OCI-LY7 (cell line): ENCODE data around the gene TTI1. TPM values are rescaled to one million over a fixed set of nuclear protein-coding genes. Genes with fewer than 3 reads are reported as not detected.

Experiments used
- BruUV-seq: library from RNA; stranded (reverse); fragments of 400-500 nt; replicated peaks from 2 replicates; lab custom pipeline; 2021; lab: Mats Ljungman, UMichigan
- CTCF ChIA-PET: fragments of 300-600 bp; sonication (Branson Sonifier 250); formaldehyde crosslinking; loops from one replicate; lab custom pipeline; 2022; ENCODE audit warnings: antibody characterized with exemption; ENCODE audit not compliant: unreplicated experiment; lab: Charles Lee
- POLR2A ChIA-PET: fragments of 300-600 bp; sonication (Branson Sonifier 250); formaldehyde crosslinking; loops from one replicate; lab custom pipeline; 2022; ENCODE audit warnings: antibody characterized with exemption; lab: Charles Lee
- DNase-seq: peaks from one replicate; pipeline ENCODE4 v3.0.0-alpha.2; 2015; ENCODE audit warnings: low spot score
- H2AFZ ChIP-seq: fragments of 200-600 bp; sonication (generic), shearing (Covaris generic); 2 replicates; pipeline ENCODE4 v1.6.1; 2014; ENCODE audit warnings: mild to moderate bottlenecking, antibody characterized with exemption, low read length, moderate library complexity
- H3K27ac ChIP-seq: fragments of 200-600 bp; sonication (generic); 2 replicates; pipeline ENCODE4 v1.5.1; 2014; ENCODE audit warnings: mixed run types, low read depth, mild to moderate bottlenecking, moderate library complexity, low read length, inconsistent platforms; ENCODE audit not compliant: poor library complexity, severe bottlenecking
- H3K36me3 ChIP-seq: fragments of 200-600 bp; sonication (generic); 2 replicates; pipeline ENCODE4 v1.6.1; 2014; ENCODE audit warnings: mild to moderate bottlenecking, antibody characterized with exemption, low read length, moderate library complexity, mixed read lengths; ENCODE audit not compliant: insufficient read depth
- H3K4me1 ChIP-seq: fragments of 200-600 bp; sonication (generic); 2 replicates; pipeline ENCODE4 v1.5.1; 2014; ENCODE audit warnings: mild to moderate bottlenecking, low read length; ENCODE audit not compliant: insufficient read depth, poor library complexity, severe bottlenecking
- H3K4me2 ChIP-seq: fragments of 200-600 bp; sonication (generic); 2 replicates; pipeline ENCODE4 v1.6.1; 2014; ENCODE audit warnings: mild to moderate bottlenecking, low read length
- H3K4me3 ChIP-seq: fragments of 200-600 bp; sonication (generic); 2 replicates; pipeline ENCODE4 v1.5.1; 2014; ENCODE audit warnings: mild to moderate bottlenecking, low read depth, low read length; ENCODE audit not compliant: poor library complexity, severe bottlenecking
- H3K79me2 ChIP-seq: fragments of 200-600 bp; sonication (generic); 2 replicates; pipeline ENCODE4 v1.6.1; 2016; ENCODE audit warnings: low read depth, mild to moderate bottlenecking, low read length, moderate library complexity, mixed read lengths; ENCODE audit not compliant: insufficient read depth
- H3K9me2 ChIP-seq: fragments of 200-600 bp; sonication (generic); 2 replicates; pipeline ENCODE4 v1.6.1; 2016; ENCODE audit warnings: mild to moderate bottlenecking, low read length, mixed read lengths; ENCODE audit not compliant: insufficient read depth
- H3K9me3 ChIP-seq: fragments of 200-600 bp; sonication (generic); 2 replicates; pipeline ENCODE4 v1.6.1; 2014; ENCODE audit warnings: mild to moderate bottlenecking, mixed run types, low read length, mixed read lengths
- H4K20me1 ChIP-seq: fragments of 200-600 bp; sonication (generic); 2 replicates; pipeline ENCODE4 v1.6.1; 2014; ENCODE audit warnings: mild to moderate bottlenecking, antibody characterized with exemption, low read length, moderate library complexity, mixed read lengths; ENCODE audit not compliant: insufficient read depth
- EZH2phosphoT487 ChIP-seq: fragments of 200-600 bp; sonication (generic); IDR thresholded peaks from 2 replicates; pipeline ENCODE4 v1.6.1; 2018; ENCODE audit warnings: low read depth, borderline replicate concordance, mild to moderate bottlenecking, mixed run types, antibody characterized with exemption, low read length, moderate library complexity, mixed read lengths
- intact Hi-C: fragments of 100-400 bp; cut with micrococcal nuclease; formaldehyde crosslinking; loops from one replicate; pipeline ENCODE4 v1.10.0; 2022; ENCODE audit not compliant: unreplicated experiment
- total RNA-seq, 2 experiments: library from RNA; depleted of rRNA in 1 of 2; stranded (reverse); fragments of >200 nt in 1 of 2; shearing (Covaris generic) in 1 of 2; gene quantifications; 2 replicates each; pipeline ENCODE4 v1.2.3, GENCODE V29; 2014 to 2022
- TF ChIP-seq, protein P1 (sequence below): fragments of 200-600 bp; sonication (generic); conservative IDR thresholded peaks from 2 replicates; pipeline ENCODE4 v1.5.1; 2014; ENCODE audit warnings: mild to moderate bottlenecking, antibody characterized with exemption, low read length, moderate library complexity, mixed read lengths

Gene TTI1
- total RNA-seq, 2 experiments from 2014 or later = 22.4 to 28.7 TPM

DNA sequence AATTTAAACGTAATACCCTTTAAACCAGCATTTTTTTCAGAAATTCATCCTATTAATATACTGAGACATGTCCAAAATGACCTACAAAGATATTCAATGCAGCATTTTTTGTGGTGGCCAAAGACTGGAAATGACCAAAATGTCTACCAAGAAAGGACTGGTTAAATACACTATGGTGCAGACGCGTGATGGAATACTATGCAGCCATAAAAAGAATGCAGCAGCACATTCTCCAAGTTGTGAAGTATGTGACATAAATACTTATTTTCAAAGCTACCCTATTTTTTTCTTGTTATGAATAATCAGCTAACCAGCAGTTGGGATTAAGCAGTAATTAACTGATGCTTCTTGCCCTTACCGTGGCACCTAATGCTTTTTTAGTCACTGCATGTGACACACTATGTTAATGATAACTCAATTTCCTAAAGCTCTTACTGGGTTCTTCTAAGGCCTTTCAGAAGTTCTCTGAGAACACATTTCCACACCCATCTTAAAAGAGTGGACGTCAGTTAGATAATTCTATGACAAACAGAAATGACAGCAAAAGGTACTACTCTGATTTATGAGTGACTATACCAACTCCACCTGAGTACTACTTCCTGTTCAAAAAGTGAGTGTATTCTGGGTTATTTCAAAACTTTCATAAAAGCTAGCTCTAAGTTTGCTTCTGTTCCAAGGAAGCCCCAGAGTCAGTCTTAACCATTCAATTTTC is 24.9 kb downstream of the TTI1 start:
- Histone ChIP-seq H4K20me1 (0 out of 2 replicates have a peak, but pooled peaks cover 7% of the 10 kb centered on the region), H3K27ac (no peak overlapping the region), H3K4me1 (no peaks in the 10 kb centered on the region), H3K9me2 (no peaks in the 10 kb centered on the region), H3K9me3 (no peaks in the 10 kb centered on the region), H3K4me2 (no peak overlapping the region), H3K36me3 (peaks cover 78% of the 10 kb centered on the region), H3K4me3 (no peak overlapping the region), H2AFZ (no peak overlapping the region), H3K79me2 (peaks cover 4% of the 10 kb centered on the region; the same call in 1 of the 2 replicates)
- no TSS peak for BruUV-seq
- CTCF ChIA-PET = no interaction called here
- intact Hi-C loops = no loop called here
- DNase-seq = no peak
- POLR2A ChIA-PET = interaction anchor here (0.6 to 1.6 kb wide), 3 partner anchors 9 to 49 kb away, joined by 3 to 4 read pairs (median 4); no protein-coding TSS in a partner anchor
- TF ChIP-seq EZH2phosphoT487 = no peak
- TF ChIP-seq, protein P1, sequence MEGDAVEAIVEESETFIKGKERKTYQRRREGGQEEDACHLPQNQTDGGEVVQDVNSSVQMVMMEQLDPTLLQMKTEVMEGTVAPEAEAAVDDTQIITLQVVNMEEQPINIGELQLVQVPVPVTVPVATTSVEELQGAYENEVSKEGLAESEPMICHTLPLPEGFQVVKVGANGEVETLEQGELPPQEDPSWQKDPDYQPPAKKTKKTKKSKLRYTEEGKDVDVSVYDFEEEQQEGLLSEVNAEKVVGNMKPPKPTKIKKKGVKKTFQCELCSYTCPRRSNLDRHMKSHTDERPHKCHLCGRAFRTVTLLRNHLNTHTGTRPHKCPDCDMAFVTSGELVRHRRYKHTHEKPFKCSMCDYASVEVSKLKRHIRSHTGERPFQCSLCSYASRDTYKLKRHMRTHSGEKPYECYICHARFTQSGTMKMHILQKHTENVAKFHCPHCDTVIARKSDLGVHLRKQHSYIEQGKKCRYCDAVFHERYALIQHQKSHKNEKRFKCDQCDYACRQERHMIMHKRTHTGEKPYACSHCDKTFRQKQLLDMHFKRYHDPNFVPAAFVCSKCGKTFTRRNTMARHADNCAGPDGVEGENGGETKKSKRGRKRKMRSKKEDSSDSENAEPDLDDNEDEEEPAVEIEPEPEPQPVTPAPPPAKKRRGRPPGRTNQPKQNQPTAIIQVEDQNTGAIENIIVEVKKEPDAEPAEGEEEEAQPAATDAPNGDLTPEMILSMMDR = no peak

DNA sequence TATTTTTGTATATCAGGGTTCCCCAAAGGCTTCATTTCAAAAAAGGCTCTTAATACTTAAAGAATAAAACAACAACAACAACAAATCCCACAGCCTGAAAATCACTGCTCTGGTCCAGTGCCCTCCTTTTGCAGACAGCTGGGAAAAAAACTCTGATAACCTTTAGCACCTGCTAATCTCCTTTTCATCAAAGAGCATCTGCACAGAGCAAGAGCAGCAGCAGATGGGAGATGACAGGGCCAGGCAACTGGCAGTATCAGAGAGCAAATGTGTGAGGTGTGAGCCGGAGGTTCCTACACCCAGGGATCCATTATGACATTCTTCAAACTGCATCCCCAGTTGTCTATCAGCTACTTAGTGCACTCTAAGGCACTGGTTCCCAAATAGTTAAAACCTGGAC is 25.7 kb downstream of the TTI1 start:
- no peak overlapping the region for H2AFZ ChIP-seq
- POLR2A ChIA-PET = interaction anchor here (1.6 kb wide), 1 partner anchor 10 kb away, joined by 3 read pairs; no protein-coding TSS in a partner anchor
- H3K9me2 ChIP-seq = no peaks in the 10 kb centered on the region
- DNase-seq = no peak
- no peaks in the 10 kb centered on the region for H3K4me1 ChIP-seq
- no peak overlapping the region for H3K4me3 ChIP-seq
- peaks cover 77% of the 10 kb centered on the region for H3K36me3 ChIP-seq
- no TSS peak for BruUV-seq
- peaks cover 4% of the 10 kb centered on the region; the same call in 1 of the 2 replicates for H3K79me2 ChIP-seq
- H3K9me3 ChIP-seq = no peaks in the 10 kb centered on the region
- no peak overlapping the region for H3K27ac ChIP-seq
- intact Hi-C loops = no loop called here
- no peak overlapping the region for H3K4me2 ChIP-seq
- TF ChIP-seq EZH2phosphoT487 = no peak
- TF ChIP-seq, protein P1 = no peak
- CTCF ChIA-PET = no interaction called here
- 0 out of 2 replicates have a peak, but pooled peaks cover 7% of the 10 kb centered on the region for H4K20me1 ChIP-seq

DNA sequence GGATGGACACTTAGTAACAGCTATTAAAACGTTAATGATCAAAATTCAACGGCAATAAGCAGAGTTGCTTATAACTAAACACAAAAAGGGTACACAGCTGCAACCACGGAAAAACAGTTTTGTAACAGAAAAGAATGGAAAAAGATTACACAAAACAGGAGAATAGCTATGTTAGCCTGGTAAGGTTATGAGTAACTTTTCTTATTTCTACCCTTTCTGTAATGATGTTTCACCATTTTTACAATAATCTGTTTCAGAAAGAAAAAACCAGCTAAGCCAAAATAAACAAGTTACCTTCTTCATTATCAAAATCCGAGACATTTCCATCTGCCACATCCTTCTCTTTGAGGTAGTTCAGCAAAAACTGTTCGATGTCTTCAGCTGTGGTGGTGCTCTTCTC is 27.4 kb downstream of the TTI1 start:
- no peaks in the 10 kb centered on the region for H3K9me3 ChIP-seq
- CTCF ChIA-PET = no interaction called here
- H3K36me3 ChIP-seq = peaks cover 78% of the 10 kb centered on the region
- intact Hi-C loops = no loop called here
- no peak overlapping the region for H3K27ac ChIP-seq
- BruUV-seq = no TSS peak
- H3K4me1 ChIP-seq = no peaks in the 10 kb centered on the region
- H3K4me2 ChIP-seq = no peak overlapping the region
- 0 out of 2 replicates have a peak, but pooled peaks cover 3% of the 10 kb centered on the region for H4K20me1 ChIP-seq
- H2AFZ ChIP-seq = no peak overlapping the region
- no peak for DNase-seq
- H3K79me2 ChIP-seq = peaks cover 3% of the 10 kb centered on the region; the same call in 1 of the 2 replicates
- TF ChIP-seq, protein P1 = no peak
- H3K9me2 ChIP-seq = no peaks in the 10 kb centered on the region
- no peak overlapping the region for H3K4me3 ChIP-seq
- POLR2A ChIA-PET = interaction anchor here (1.1 kb wide), 2 partner anchors 28 to 41 kb away, joined by 3 read pairs; partner anchors contain the start of gene RPRD1B
